ENCODE measurements around the gene LZTR1.
"Not testable (repeated sequence)": the region's sequence is repeated elsewhere in the genome, so short reads cannot be mapped to it uniquely, and the experiment has no call there.

Gene LZTR1

GRCh38 chr22:21020802-21021429 is 38.8 kb downstream of the LZTR1 start:
- DNase-seq: no peak

- no peak for DNase-seq
These were observed 40.4 kb downstream of the LZTR1 start for GRCh38 chr22:21022507-21022906.

GRCh38 chr22:21022955-21023614 is 41.0 kb downstream of the LZTR1 start:
- DNase-seq: no peak

GRCh38 chr22:21025266-21025665 is 43.2 kb downstream of the LZTR1 start:
- no peak for DNase-seq

GRCh38 chr22:21025763-21026755 is 44.0 kb downstream of the LZTR1 start:
- no peak for DNase-seq

GRCh38 chr22:21026783-21027692 is 44.9 kb downstream of the LZTR1 start:
- no peak for DNase-seq

- DNase-seq: no peak
These were observed 46.5 kb downstream of the LZTR1 start for GRCh38 chr22:21028277-21029251.

GRCh38 chr22:21029486-21030025 is 47.5 kb downstream of the LZTR1 start:
- DNase-seq: no peak

- DNase-seq: no peak
These were observed 47.9 kb downstream of the LZTR1 start for GRCh38 chr22:21030032-21030431.

GRCh38 chr22:21030621-21031544 is 48.8 kb downstream of the LZTR1 start:
- no peak for DNase-seq

GRCh38 chr22:21031545-21032036 is 49.5 kb downstream of the LZTR1 start:
- no peak for DNase-seq

- DNase-seq: no peak
These were observed 50.2 kb downstream of the LZTR1 start, which contains the start of gene SLC7A4 for GRCh38 chr22:21032037-21032867. Gene SLC7A4, minus strand, starts transcription at chr22:21032561. Its CDS starts 749 bp downstream, at chr22:21031812.

GRCh38 chr22:21032868-21033688 is 51.0 kb downstream of the LZTR1 start:
- no peak for DNase-seq

GRCh38 chr22:21033895-21034294 is 51.8 kb downstream of the LZTR1 start:
- no peak for DNase-seq

GRCh38 chr22:21034989-21035388 is 52.9 kb downstream of the LZTR1 start:
- DNase-seq: no peak

- DNase-seq: no peak
These were observed 56.3 kb downstream of the LZTR1 start for GRCh38 chr22:21038405-21038804.

GRCh38 chr22:21039158-21039557 is 57.1 kb downstream of the LZTR1 start:
- not testable (repeated sequence) for DNase-seq

GRCh38 chr22:21041937-21042336 is 59.8 kb downstream of the LZTR1 start:
- DNase-seq: no peak

All from RPMI8226 (cell line).